Thyroid gland (tissue), 4 donors: Measurements from ENCODE around the gene TREX2. TPM values are rescaled to one million over a fixed set of nuclear protein-coding genes. Genes with fewer than 3 reads are reported as not detected.

ENCODE experiments used
- DNase-seq, 2 donors: peaks; one replicate each; pipeline ENCODE4 v3.0.0-alpha.2; 2019
- H3K27ac ChIP-seq, 3 donors: fragments of 200-600 bp; sonication (generic); 1 replicate in 2 of 3; 2 replicates in 1 of 3; pipeline ENCODE4 v1.5.1; 2016 to 2019; ENCODE audit warnings: mild to moderate bottlenecking in 1 of 3, moderate library complexity in 1 of 3
- H3K27me3 ChIP-seq: fragments of 200-600 bp; sonication (generic); one replicate; pipeline ENCODE4 v1.5.1; 2019
- H3K36me3 ChIP-seq, 2 donors: fragments of 200-600 bp; sonication (generic); one replicate each; pipeline ENCODE4 v1.5.1; 2016 to 2019
- H3K4me1 ChIP-seq, 2 donors: fragments of 200-600 bp; sonication (generic); one replicate each; pipeline ENCODE4 v1.5.1; 2017 to 2019
- H3K4me3 ChIP-seq, 3 donors: fragments of 200-600 bp; sonication (generic); replicated peaks in 1 of 3; 1 replicate in 2 of 3; 2 replicates in 1 of 3; pipeline ENCODE4 v1.5.1; 2016; ENCODE audit warnings: mild to moderate bottlenecking in 1 of 3
- H3K9me3 ChIP-seq: fragments of 200-600 bp; sonication (generic); one replicate; pipeline ENCODE4 v1.5.1; 2017
- CTCF ChIP-seq, 6 experiments: fragments of 200-600 bp in 3 of 6; fragments of 450-650 bp in 3 of 6; sonication (generic) in 3 of 6; IDR thresholded peaks; one replicate each; pipeline ENCODE4 v1.5.1; 2016 to 2019; ENCODE audit warnings: antibody characterized with exemption in 6 of 6, mild to moderate bottlenecking in 2 of 6, inconsistent platforms in 1 of 6, moderate library complexity in 1 of 6
- POLR2A ChIP-seq, 2 donors: fragments of 450-650 bp; IDR thresholded peaks; one replicate each; pipeline ENCODE4 v1.6.1; 2017; ENCODE audit warnings: antibody characterized with exemption in 2 of 2, mild to moderate bottlenecking in 2 of 2, moderate library complexity in 1 of 2
- WGBS, 2 donors: methylation state at CpG; one replicate each; pipeline ENCODE4 v1.1.5; 2017; 5-methylcytosine and 5-hydroxymethylcytosine counted together
- intact Hi-C: fragments of 100-400 bp; cut with DNase I; formaldehyde crosslinking; loops from one replicate; pipeline ENCODE4 v1.15.1; 2023
- total RNA-seq, 4 donors: library from RNA; depleted of rRNA; stranded (reverse); fragments of >200 nt; gene quantifications; one replicate each; pipeline ENCODE4 v1.2.3, GENCODE V29; 2016

Gene TREX2
- total RNA-seq, 4 donors from 2014 or later: 0.40 to 8.9 (median 3.2) TPM; not detected in 1

DNA sequence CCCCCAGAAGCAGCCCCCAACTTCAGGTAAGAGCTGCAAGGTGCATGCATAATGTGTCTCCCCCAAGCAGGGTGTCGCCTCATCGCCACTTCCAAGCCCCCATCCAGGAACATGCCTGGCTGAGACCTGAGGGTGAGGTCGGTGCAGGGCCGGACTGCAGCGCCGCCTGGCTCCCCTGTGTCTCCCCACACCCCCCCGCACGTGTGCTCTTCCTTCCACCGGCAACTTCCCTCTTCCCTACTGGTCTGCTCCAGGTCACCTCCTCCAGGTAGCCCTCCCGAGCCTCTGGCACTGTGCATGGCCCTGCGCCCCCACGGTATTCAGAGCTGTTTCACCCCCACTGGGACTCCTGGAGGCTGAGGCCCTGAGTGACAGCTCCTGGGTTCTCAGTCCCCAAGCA lies 46.7 kb upstream of the TREX2 start:
- H3K36me3 ChIP-seq: no peaks in the 10 kb centered on the region
- no peak overlapping the region for H3K4me3 ChIP-seq
- no peak overlapping the region for H3K27ac ChIP-seq
- H3K9me3 ChIP-seq: no peaks in the 10 kb centered on the region
- DNase-seq: no peak
- no peak for TF ChIP-seq CTCF (IDR thresholded peaks at IDR 0.05)
- no peak for TF ChIP-seq POLR2A (IDR thresholded peaks at IDR 0.05)
- no peaks in the 10 kb centered on the region for H3K27me3 ChIP-seq
- WGBS, 2 donors: 81 to 88% methylated on average over 10 to 12 of the region's 12 CpGs
- H3K4me1 ChIP-seq: peaks cover 0 to 4% of the 10 kb centered on the region in 2 donors
- intact Hi-C loops: no loop called here

DNA sequence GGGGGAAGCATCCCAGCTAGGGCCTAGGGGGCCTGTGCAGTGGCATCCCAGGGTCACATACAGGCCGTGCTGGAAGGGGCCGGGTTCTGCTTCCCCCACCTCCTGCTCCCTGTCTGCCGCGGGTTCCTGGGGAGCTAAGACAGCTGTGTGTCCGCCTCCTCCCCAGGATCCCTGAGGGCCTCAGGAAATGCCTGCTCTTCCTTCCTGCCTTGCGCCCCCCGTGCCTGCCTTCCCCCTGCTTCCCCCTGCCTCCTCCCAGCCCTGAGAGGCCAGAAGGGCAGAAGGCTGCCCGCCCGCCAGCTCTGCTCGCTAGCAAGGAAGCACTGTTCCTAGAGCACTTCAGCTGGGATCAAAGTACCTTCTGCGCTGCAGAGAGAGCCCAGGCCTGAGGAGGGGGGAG lies 46.1 kb upstream of the TREX2 start:
- H3K9me3 ChIP-seq: no peaks in the 10 kb centered on the region
- WGBS, 2 donors: 66% methylated on average over 5 of the region's 11 CpGs; no CpG with 5 or more reads in 1 of the 2 donors
- no peaks in the 10 kb centered on the region for H3K36me3 ChIP-seq
- intact Hi-C loops: no loop called here
- H3K27me3 ChIP-seq: no peaks in the 10 kb centered on the region
- no peak for TF ChIP-seq CTCF (IDR thresholded peaks at IDR 0.05)
- TF ChIP-seq POLR2A (IDR thresholded peaks at IDR 0.05): no peak
- H3K4me1 ChIP-seq: peaks cover 0 to 8% of the 10 kb centered on the region in 2 donors
- H3K27ac ChIP-seq: no peak overlapping the region
- no peak for DNase-seq
- H3K4me3 ChIP-seq: no peak overlapping the region

GRCh38 chrX:153491351-153491914 lies 45.6 kb upstream of the TREX2 start:
- Histone ChIP-seq H3K4me3 (no peak overlapping the region), H3K9me3 (no peaks in the 10 kb centered on the region), H3K4me1 (peaks cover 0 to 8% of the 10 kb centered on the region in 2 donors), H3K36me3 (no peaks in the 10 kb centered on the region), H3K27me3 (no peaks in the 10 kb centered on the region), H3K27ac (no peak overlapping the region)
- 17 to 70% methylated on average over 1 to 4 of the region's 10 CpGs for WGBS, 2 donors
- intact Hi-C loops: no loop called here
- DNase-seq: no peak
- TF ChIP-seq POLR2A (IDR thresholded peaks at IDR 0.05) (no peak), CTCF (IDR thresholded peaks at IDR 0.05) (no peak)

GRCh38 chrX:153490217-153490930 lies 44.5 kb upstream of the TREX2 start:
- 82 to 93% methylated on average over 3 to 6 of the region's 20 CpGs for WGBS, 2 donors
- Histone ChIP-seq H3K27ac (no peak overlapping the region), H3K4me3 (no peak overlapping the region), H3K9me3 (no peaks in the 10 kb centered on the region), H3K36me3 (no peaks in the 10 kb centered on the region), H3K27me3 (no peaks in the 10 kb centered on the region), H3K4me1 (peaks cover 0 to 8% of the 10 kb centered on the region in 2 donors)
- DNase-seq: no peak
- TF ChIP-seq POLR2A (IDR thresholded peaks at IDR 0.05) (no peak), CTCF (IDR thresholded peaks at IDR 0.05) (no peak)
- intact Hi-C loops: no loop called here

DNA sequence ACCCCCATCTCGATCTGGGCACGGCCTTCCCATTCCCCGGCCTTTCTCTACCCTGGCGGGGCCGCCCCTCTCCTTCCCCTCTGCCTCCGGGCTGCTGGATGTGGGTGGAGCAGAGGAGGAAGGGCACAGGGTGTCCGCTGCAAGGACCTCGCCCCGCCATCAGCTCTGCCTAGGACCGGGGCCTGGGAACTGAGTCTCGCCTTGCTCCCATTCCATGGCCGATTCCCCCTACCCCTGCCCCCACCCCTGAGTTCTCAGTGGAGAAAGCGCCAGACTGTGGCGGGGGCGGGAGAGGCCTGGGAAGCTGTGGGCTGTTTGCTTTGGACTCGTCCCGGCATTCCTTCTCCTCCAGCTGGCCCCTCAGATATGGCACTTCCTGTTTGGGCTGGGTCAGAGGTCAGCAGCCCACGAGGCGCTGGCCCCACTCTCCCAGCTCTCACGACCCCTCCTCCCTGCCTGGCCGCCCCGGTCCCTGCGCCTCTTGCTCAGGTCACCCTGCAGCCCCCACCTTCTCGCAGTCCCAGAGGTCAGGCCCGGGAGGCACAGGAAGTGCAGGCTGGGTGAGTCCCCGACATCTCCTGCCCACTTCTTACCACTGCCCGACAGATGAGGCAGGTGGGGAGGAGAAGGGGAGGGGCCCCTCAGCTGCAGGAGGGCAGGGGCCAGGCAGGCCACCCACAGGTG lies 42.5 kb upstream of the TREX2 start:
- H3K27ac ChIP-seq: no peak overlapping the region
- no peak overlapping the region for H3K4me3 ChIP-seq
- WGBS, 2 donors: 40 to 56% methylated on average over 8 to 16 of the region's 27 CpGs
- H3K27me3 ChIP-seq: no peaks in the 10 kb centered on the region
- no peaks in the 10 kb centered on the region for H3K36me3 ChIP-seq
- H3K4me1 ChIP-seq: peaks cover 0 to 4% of the 10 kb centered on the region in 2 donors
- no peak for DNase-seq
- TF ChIP-seq POLR2A (IDR thresholded peaks at IDR 0.05): no peak
- intact Hi-C loops: no loop called here
- no peaks in the 10 kb centered on the region for H3K9me3 ChIP-seq
